Stimulated activated CD8-positive, alpha-beta memory T cell treated with anti-CD3 and anti-CD28 coated beads, Interleukin-2, amount 100 ng/mL, for 1 hour (primary cell): ENCODE measurements around the gene ZNF516.

ENCODE experiments used
- DNase-seq, 2 donors: peaks; one replicate each; pipeline ENCODE4 v3.0.0-alpha.2; 2020; ENCODE audit warnings: low read depth in 2 of 2

ZNF516 gene

GRCh38 chr18:76382275-76382674 lies 112.8 kb downstream of the ZNF516 start:
- DNase-seq, result no peak

- no peak for DNase-seq
Observed at GRCh38 chr18:76380791-76381405, 114.1 kb downstream of the ZNF516 start.

DNA sequence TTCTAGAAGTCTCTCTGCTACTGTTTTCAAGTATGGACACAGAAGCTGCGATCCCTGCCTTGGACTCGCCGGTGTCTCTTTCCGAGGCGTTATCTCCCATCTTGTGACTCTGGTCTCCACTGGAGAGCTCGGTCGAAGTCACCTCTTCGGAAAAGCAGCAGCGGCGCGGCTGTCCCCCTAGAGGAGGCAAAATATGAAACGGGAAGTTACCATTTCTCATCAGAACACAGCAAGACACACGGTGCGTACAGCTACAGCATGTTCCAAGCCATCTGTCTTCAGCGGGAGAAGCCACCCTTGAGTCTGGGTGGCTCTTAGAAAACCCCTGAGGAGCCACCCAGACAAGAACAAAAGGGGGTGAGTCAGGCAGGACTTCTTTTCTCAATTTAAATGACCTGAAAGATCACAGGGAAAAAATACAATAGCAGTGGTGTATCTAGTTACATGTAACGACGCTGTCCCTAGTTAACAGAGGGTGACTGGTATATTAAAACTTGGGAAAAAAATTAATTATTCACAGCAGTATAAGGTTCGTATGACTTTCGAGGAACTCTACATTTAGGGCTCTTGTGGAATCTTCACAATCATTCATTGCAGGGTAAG lies 114.8 kb downstream of the ZNF516 start:
- DNase-seq, result no peak

DNA sequence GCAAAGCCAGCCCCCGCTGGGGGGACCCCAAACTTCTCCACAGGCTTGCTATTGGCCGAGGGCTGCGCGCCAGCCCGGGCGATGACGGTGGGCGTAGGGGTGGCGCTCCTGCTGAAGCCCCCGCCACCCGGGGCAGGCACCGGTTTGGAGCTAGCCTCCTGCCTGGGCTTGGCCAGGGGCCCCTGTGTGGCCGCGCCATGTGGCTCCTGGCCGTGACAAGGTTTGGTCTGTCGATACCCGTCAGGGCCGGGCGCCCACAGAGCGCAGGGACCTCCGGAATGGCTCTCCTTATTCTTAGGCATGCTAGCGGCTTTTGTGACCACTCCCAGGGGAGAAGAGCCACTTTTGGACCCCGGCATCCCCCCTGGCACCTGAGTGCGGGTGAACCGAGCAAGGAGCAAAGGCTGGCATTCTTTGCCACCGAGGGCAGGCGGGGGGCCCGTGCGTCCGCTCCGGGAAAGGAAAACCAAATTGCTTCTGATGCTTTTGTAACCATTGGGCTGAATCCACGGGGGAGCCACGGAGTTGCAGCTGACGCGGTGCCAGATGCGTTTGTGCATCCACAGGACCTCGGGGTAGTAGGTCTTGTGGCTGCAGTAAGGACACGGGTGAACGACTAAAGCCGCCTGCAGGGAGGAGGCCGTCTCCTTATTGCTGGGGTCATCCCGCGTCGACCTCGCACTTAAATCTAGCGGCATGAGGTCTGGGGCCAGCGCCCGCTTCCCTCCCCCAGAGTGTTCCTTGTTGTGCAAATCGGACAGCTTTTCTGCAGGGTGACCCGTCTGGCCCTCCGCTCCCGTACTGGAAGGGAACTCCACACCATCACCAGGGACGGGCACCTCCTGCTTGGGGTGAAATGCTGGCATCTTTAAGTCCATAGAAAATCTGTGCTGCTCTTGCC lies 115.6 kb downstream of the ZNF516 start:
- DNase-seq, result no peak

GRCh38 chr18:76378526-76379215 lies 116.4 kb downstream of the ZNF516 start:
- no peak for DNase-seq

- no peak for DNase-seq
Observed at GRCh38 chr18:76377359-76377756, 117.7 kb downstream of the ZNF516 start.

DNA sequence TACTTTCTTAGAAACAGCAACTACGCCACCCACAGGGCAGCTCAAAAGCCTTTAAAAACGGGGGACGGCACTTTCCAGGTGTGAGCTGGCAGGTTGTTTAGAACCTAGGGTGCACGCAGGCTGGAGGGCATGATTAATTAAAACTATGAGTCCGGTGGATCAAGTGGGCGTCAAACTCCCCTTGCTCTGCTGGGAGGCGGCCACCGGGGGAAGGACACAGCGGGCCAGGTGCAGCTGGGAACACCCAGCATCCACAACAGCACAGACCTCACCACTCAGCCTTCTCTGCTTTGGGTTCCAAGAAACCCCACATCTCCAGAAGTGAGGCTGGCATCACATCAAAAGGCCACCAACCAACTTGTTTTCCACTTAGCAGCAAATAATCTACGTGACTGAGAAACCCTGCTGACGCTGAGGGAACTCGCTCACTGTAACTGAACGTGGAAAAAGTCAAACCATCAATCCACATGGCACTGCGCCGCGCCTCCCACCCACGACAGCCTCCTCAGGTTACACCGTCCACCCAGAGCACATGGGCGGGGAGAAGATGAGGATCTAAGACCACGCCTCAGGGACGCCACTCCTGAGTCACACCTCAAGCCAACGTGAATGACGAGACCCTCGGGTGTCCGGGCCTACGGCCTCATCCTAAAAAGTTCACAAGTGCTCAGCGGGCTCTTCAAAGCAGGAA lies 118.2 kb downstream of the ZNF516 start:
- DNase-seq, result no peak

DNA sequence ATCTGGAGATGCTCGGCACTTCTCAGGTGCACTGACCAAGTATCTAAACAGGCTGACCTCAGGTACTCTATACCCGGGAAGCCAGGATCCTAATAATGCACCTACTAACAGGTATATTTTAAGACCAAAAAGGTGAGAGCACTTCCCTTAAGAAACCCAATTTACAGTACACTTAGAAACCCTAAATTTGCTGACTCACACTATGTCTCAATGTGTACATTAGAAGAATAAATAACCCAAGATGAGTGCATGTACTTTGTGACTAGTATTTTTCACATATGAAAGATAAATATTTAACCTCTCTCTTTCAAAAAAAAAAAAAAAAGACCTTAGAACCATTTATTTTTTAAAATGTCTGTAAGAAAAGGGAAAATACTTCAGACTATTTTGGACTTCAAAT lies 118.8 kb downstream of the ZNF516 start:
- DNase-seq, result no peak

GRCh38 chr18:76374330-76375281 lies 120.4 kb downstream of the ZNF516 start:
- no peak for DNase-seq

DNA sequence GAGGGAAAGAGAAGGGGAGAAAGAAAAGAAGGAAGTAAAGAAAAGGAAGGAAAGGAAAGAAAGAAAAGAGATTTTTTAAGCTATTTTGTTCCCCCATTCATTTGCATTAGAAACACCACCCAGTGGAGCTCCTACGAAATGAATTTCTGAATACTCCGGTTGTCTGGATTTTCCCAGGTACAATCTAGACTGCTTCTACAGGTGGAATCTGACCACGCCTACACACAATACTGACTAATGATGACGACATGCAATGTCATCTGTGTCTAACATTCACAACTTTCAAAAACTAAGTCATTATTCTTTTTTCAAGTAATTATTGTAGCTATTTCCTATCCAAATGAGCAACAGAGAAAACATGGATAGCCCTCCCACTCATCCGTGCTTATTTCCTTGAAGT lies 121.7 kb downstream of the ZNF516 start:
- DNase-seq, result no peak

- no peak for DNase-seq
Observed at GRCh38 chr18:76371301-76372203, 123.5 kb downstream of the ZNF516 start.

DNA sequence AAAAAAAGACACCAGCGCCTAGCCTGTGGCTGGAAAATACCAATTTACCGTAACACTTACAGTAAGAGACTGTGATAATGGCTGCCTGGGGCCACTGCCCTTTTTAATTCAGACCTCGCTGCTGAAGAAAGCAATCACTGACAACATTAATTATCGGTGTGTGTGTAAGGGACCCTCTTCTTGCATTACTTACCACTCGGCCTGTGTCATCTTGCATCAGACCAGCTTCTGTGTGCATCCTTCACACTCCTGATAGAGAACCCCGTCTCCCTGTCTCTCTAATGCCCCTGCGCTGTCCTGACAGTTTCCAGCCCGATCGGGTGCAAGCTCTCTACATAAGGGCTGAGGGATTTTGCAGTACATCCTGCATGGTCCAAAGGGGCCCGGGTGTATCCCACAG lies 124.4 kb downstream of the ZNF516 start:
- no peak for DNase-seq

DNA sequence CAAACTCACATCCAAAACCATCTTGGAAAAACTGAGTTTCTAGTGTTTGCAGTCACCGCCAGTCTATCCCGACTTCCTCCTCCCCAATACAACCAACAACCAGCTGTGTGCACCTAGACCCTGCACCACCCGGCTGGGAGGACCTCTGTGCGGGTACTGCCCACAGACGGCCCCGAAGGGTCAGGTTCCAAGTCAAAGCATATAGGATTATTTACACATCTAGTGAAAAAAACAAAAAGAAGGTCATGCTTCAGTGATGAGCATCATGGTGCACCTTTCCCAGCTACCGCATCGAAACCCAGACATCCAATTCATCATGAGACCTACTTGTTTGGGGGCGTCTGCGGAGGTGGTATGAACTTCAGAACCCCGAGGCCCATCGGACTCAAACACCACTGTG lies 124.8 kb downstream of the ZNF516 start:
- no peak for DNase-seq

- DNase-seq, result no peak
Observed at GRCh38 chr18:76369791-76370190, 125.3 kb downstream of the ZNF516 start.

GRCh38 chr18:76368976-76369375 lies 126.1 kb downstream of the ZNF516 start:
- no peak for DNase-seq

- no peak for DNase-seq
Observed at GRCh38 chr18:76368271-76368670, 126.8 kb downstream of the ZNF516 start.

DNA sequence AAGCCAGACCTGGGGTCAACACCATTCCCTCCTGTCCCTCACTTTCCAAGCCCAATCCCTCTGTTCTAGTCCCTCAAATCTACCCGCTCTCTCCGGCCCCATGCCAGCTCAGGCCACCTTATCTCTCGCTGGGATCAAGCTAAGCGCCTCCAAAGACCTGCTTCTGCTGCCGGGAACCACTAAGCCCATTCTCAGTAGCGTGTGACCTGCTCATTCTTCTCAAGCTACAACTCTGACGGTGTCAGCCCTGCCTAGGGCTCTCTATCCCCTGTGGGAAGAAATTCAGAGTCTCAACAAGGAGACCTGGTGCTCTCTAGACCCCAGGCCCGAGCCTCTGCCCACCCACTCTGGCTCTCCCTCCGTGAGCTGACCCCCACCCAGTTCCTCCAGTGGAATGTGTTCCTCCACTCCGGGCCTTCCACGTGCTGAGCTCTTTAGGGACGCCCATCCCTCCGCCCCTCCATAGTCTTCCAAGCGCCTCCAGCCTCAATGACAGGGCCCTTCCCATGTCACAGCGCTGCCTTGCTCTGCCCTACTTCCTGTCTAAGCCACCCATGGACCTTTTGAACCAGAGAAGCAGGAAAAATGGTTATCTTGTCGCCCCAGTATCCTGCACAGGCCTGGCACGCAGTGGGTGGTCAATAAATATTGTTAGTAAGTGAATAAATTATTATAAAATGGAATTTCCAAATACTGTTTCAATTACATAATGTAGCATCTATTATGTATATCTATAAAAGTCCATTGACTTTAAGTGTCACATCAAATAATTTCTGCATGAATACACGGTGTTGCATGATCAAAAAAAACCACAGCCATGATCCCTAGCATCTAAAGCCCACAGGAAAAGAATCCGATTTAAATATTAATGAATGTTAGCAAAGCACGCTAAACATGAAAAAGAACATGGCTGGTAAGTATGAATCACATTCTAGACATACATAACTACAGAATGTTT lies 127.6 kb downstream of the ZNF516 start:
- DNase-seq, result no peak

- DNase-seq, result no peak
Observed at GRCh38 chr18:76365561-76365960, 129.5 kb downstream of the ZNF516 start.
